ENCODE measurements around the gene POP7. TPM values are rescaled to one million over a fixed set of nuclear protein-coding genes. Genes with fewer than 3 reads are reported as not detected.
A peak's percentile ranks its signal among the peaks of the same experiment; 100 is the strongest.

The POP7 gene
- total RNA-seq, 1 donor from 2014 or later = 27.1 TPM

- no peak for ATAC-seq (ENCODE audit: poor library complexity)
- no peak for DNase-seq
- intact Hi-C loops (cut with DNase I) = no loop called here
Measured at GRCh38 chr7:100677308-100678267, 28.3 kb upstream of the POP7 start.

- DNase-seq = no peak
- no peak for ATAC-seq (ENCODE audit: poor library complexity)
- intact Hi-C loops (cut with DNase I) = no loop called here
Measured at GRCh38 chr7:100678291-100678984, 27.5 kb upstream of the POP7 start.

- intact Hi-C loops (cut with DNase I) = no loop called here
- no peak for DNase-seq
- no peak for ATAC-seq (ENCODE audit: poor library complexity)
Measured at GRCh38 chr7:100679129-100679926, 26.6 kb upstream of the POP7 start.

GRCh38 chr7:100679927-100680575, 25.9 kb upstream of the POP7 start:
- DNase-seq = no peak
- ATAC-seq (ENCODE audit: poor library complexity) = peak; percentile 40
- intact Hi-C loops (cut with DNase I) = no loop called here

GRCh38 chr7:100680576-100681271, 25.2 kb upstream of the POP7 start:
- ATAC-seq (ENCODE audit: poor library complexity) = no peak
- DNase-seq = no peak
- intact Hi-C loops (cut with DNase I) = no loop called here

GRCh38 chr7:100681491-100682227, 24.3 kb upstream of the POP7 start:
- intact Hi-C loops (cut with DNase I) = no loop called here
- peak; percentile 42 for DNase-seq

GRCh38 chr7:100682228-100682741, 23.6 kb upstream of the POP7 start:
- DNase-seq = no peak
- ATAC-seq (ENCODE audit: poor library complexity) = no peak
- intact Hi-C loops (cut with DNase I) = no loop called here

More at GRCh38 chr7:100681491-100682227, 24.3 kb upstream of the POP7 start:
- no peak for ATAC-seq (ENCODE audit: poor library complexity)

- no peak for ATAC-seq (ENCODE audit: poor library complexity)
- no peak for DNase-seq
- intact Hi-C loops (cut with DNase I) = no loop called here
Measured at GRCh38 chr7:100682991-100683658, 22.8 kb upstream of the POP7 start.

- intact Hi-C loops (cut with DNase I) = no loop called here
- DNase-seq (no peak), ATAC-seq (ENCODE audit: poor library complexity) (no peak)
Measured at GRCh38 chr7:100683659-100684533, 22.0 kb upstream of the POP7 start.

GRCh38 chr7:100684534-100685042, 21.3 kb upstream of the POP7 start:
- ATAC-seq (ENCODE audit: poor library complexity) (no peak), DNase-seq (no peak)
- intact Hi-C loops (cut with DNase I) = no loop called here

GRCh38 chr7:100685049-100685605, 20.8 kb upstream of the POP7 start:
- no peak for ATAC-seq (ENCODE audit: poor library complexity)
- intact Hi-C loops (cut with DNase I) = no loop called here

GRCh38 chr7:100685631-100686145, 20.2 kb upstream of the POP7 start:
- DNase-seq = no peak
- intact Hi-C loops (cut with DNase I) = no loop called here
- no peak for ATAC-seq (ENCODE audit: poor library complexity)

More at GRCh38 chr7:100685049-100685605, 20.8 kb upstream of the POP7 start:
- DNase-seq = no peak

- intact Hi-C loops (cut with DNase I) = no loop called here
- ATAC-seq (ENCODE audit: poor library complexity) (no peak), DNase-seq (no peak)
Measured at GRCh38 chr7:100686201-100686821, 19.6 kb upstream of the POP7 start.

- DNase-seq (no peak), ATAC-seq (ENCODE audit: poor library complexity) (no peak)
- intact Hi-C loops (cut with DNase I) = no loop called here
Measured at GRCh38 chr7:100686822-100687211, 19.1 kb upstream of the POP7 start.

- no peak for ATAC-seq (ENCODE audit: poor library complexity)
- intact Hi-C loops (cut with DNase I) = no loop called here
- DNase-seq = no peak
Measured at GRCh38 chr7:100687261-100687660, 18.7 kb upstream of the POP7 start.
